Measurements from ENCODE around the gene UBE2J2. TPM values are rescaled to one million over a fixed set of nuclear protein-coding genes. Genes with fewer than 3 reads are reported as not detected.

UBE2J2 gene
- total RNA-seq: 100 to 1,000 TPM in 1 of 5 donors, 10 to 100 TPM in 4; 14.0 to 252 (median 48.3) TPM
- polyA plus RNA-seq: 10 to 100 TPM; 40.5 to 49.6 (median 44.8) TPM
- long read RNA-seq, donor 1, partial matches to known transcripts: 0 of 4 reads
- long read RNA-seq, donor 1, other reads (novel, unspliced or antisense): 0 of 4 reads
- long read RNA-seq, donor 2, transcript UBE2J2-202 (7 exons, 1,733 nt): major isoform, 9 of 12 reads
- long read RNA-seq, donor 2, partial matches to known transcripts: 0 of 12 reads
- long read RNA-seq, donor 2, other reads (novel, unspliced or antisense): 0 of 12 reads
- long read RNA-seq, donor 3, partial matches to known transcripts: 0 of 4 reads
- long read RNA-seq, donor 3, other reads (novel, unspliced or antisense): 0 of 4 reads
- long read RNA-seq, donor 4, partial matches to known transcripts: 0 of 1 reads
- long read RNA-seq, donor 4, other reads (novel, unspliced or antisense): 0 of 1 reads
- long read RNA-seq, donor 5, transcript UBE2J2-202 (7 exons, 1,733 nt): major isoform, 9 of 24 reads
- long read RNA-seq, donor 5, partial matches to known transcripts: 8 of 24 reads
- long read RNA-seq, donor 5, other reads (novel, unspliced or antisense): 0 of 24 reads
- long read RNA-seq, donor 6: 0 reads
- long read RNA-seq, donor 7, transcript UBE2J2-202 (7 exons, 1,733 nt): major isoform, 6 of 16 reads
- long read RNA-seq, donor 7, partial matches to known transcripts: 7 of 16 reads
- long read RNA-seq, donor 7, other reads (novel, unspliced or antisense): 0 of 16 reads
- long read RNA-seq, donor 8, transcript UBE2J2-202 (7 exons, 1,733 nt): major isoform, 6 of 11 reads
- long read RNA-seq, donor 8, partial matches to known transcripts: 0 of 11 reads
- long read RNA-seq, donor 8, other reads (novel, unspliced or antisense): 0 of 11 reads
- long read RNA-seq, donor 9, transcript UBE2J2-202 (7 exons, 1,733 nt): major isoform, 5 of 9 reads
- long read RNA-seq, donor 9, partial matches to known transcripts: 0 of 9 reads
- long read RNA-seq, donor 9, other reads (novel, unspliced or antisense): 0 of 9 reads
- long read RNA-seq, donor 10, partial matches to known transcripts: 0 of 6 reads
- long read RNA-seq, donor 10, other reads (novel, unspliced or antisense): 0 of 6 reads

- intact Hi-C loops (cut with DNase I; ENCODE audit: low total_unique reads): no loop called here
- TF ChIP-seq POLR2AphosphoS5 (IDR thresholded peaks at IDR 0.05): peak; percentile 60 to 90 (median 76)
- TF ChIP-seq, protein P1, sequence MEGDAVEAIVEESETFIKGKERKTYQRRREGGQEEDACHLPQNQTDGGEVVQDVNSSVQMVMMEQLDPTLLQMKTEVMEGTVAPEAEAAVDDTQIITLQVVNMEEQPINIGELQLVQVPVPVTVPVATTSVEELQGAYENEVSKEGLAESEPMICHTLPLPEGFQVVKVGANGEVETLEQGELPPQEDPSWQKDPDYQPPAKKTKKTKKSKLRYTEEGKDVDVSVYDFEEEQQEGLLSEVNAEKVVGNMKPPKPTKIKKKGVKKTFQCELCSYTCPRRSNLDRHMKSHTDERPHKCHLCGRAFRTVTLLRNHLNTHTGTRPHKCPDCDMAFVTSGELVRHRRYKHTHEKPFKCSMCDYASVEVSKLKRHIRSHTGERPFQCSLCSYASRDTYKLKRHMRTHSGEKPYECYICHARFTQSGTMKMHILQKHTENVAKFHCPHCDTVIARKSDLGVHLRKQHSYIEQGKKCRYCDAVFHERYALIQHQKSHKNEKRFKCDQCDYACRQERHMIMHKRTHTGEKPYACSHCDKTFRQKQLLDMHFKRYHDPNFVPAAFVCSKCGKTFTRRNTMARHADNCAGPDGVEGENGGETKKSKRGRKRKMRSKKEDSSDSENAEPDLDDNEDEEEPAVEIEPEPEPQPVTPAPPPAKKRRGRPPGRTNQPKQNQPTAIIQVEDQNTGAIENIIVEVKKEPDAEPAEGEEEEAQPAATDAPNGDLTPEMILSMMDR (IDR thresholded peaks at IDR 0.05): no peak
- peaks cover 0 to 14% (median 9%) of the 10 kb centered on the region in 4 donors for H3K36me3 ChIP-seq
- peak within 1 kb of the TSS; percentile 85 to 97 (median 89) for H3K27ac ChIP-seq
- H3K27me3 ChIP-seq: no peaks in the 10 kb centered on the region
- H3K9me3 ChIP-seq: no peaks in the 10 kb centered on the region
- H3K4me3 ChIP-seq: peak within 1 kb of the TSS; percentile 95 to 98 (median 96)
- DNase-seq: peak; percentile 95 to 98
- peaks cover 33 to 57% (median 45%) of the 10 kb centered on the region in 4 donors for H3K4me1 ChIP-seq
- 0 to 1% (median 0%) methylated on average over 18 to 105 of the region's 105 CpGs for WGBS, 5 donors
These were observed at the start of gene UBE2J2 for GRCh38 chr1:1273512-1274298. TSS of gene UBE2J2 (minus strand) at chr1:1273854. CDS start at chr1:1267992, 5,862 bp downstream.

DNA sequence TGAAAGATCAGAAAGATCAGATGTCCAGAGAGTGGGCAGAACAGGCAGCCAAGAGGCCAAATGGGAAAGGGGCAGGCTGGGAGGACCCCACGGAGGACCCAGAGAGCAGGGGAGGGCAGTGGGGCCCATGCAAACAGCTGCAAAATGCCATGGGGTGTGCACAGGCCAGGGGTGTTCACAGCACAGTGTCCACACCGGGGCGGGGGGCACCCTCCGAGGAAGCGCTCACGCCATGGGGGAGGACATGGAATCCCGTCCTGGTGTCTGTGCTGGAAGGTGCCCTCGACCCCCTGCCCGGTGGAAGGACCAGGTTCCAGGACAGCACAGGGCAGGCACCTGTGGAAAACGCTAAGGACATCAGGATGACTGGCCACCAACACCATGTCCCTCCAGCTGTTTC, 49.3 kb upstream of the UBE2J2 start:
- Histone ChIP-seq H3K4me1 (peaks cover 52 to 78% (median 77%) of the 10 kb centered on the region in 4 donors), H3K27ac (no peak overlapping the region), H3K4me3 (peak overlapping the region in 1 of 4 donors; percentile 24), H3K27me3 (no peaks in the 10 kb centered on the region), H3K36me3 (peaks cover 17 to 57% (median 49%) of the 10 kb centered on the region in 4 donors), H3K9me3 (no peaks in the 10 kb centered on the region)
- intact Hi-C loops (cut with DNase I; ENCODE audit: low total_unique reads): no loop called here
- DNase-seq: no peak
- 84 to 91% (median 85%) methylated on average over 9 to 10 of the region's 10 CpGs for WGBS, 5 donors
- TF ChIP-seq, protein P1 (IDR thresholded peaks at IDR 0.05): no peak
- TF ChIP-seq EP300 (IDR thresholded peaks at IDR 0.05) (no peak), POLR2AphosphoS5 (IDR thresholded peaks at IDR 0.05) (no peak)

DNA sequence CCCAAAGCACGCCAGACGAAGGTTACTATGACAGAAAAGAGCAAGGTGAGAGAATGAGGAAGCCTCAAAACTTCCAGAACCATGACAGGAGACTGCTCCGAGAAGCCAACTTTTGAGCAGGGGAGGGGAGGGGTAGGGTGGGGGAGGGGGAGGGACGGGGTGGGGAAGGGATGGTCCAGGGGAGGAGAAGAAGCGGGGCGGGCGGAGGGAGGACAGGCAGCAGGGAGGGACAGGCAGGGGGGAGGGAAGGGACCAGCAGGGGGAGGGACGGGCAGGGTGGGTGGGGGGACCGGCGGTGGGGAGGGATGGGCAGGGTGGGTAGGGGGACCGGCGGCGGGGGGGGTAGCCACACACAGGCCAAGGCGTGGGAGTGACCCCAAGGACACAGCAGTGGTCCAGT, 48.8 kb upstream of the UBE2J2 start:
- Histone ChIP-seq H3K36me3 (peaks cover 12 to 54% (median 46%) of the 10 kb centered on the region in 4 donors), H3K9me3 (no peaks in the 10 kb centered on the region), H3K4me1 (peaks cover 57 to 84% (median 82%) of the 10 kb centered on the region in 4 donors), H3K27ac (peak overlapping the region in 1 of 5 donors; percentile 4), H3K27me3 (no peaks in the 10 kb centered on the region), H3K4me3 (peak overlapping the region in 1 of 4 donors; percentile 24)
- TF ChIP-seq, protein P1 (IDR thresholded peaks at IDR 0.05): no peak
- TF ChIP-seq POLR2AphosphoS5 (IDR thresholded peaks at IDR 0.05) (no peak), POLR2A (IDR thresholded peaks at IDR 0.05) (no peak), EP300 (IDR thresholded peaks at IDR 0.05) (no peak)
- WGBS, 5 donors: 81 to 98% (median 89%) methylated on average over 4 to 14 of the region's 14 CpGs
- intact Hi-C loops (cut with DNase I; ENCODE audit: low total_unique reads): no loop called here
- no peak for DNase-seq

All from stomach (tissue), 19 donors.